Mesothelial cell of epicardium (in vitro differentiated cells): ENCODE data around the gene ADAMTSL2. TPM values are rescaled to one million over a fixed set of nuclear protein-coding genes. Genes with fewer than 3 reads are reported as not detected.

Experiments used
- DNase-seq, 2 experiments: peaks; one replicate each; pipeline ENCODE4 v3.0.0; 2021; ENCODE audit warnings: low spot score in 2 of 2; ENCODE audit not compliant: unreplicated experiment in 2 of 2
- H3K27ac Mint-ChIP-seq: 2 replicates; pipeline ENCODE4 v1.8.0; 2021; ENCODE audit warnings: mixed read lengths
- H3K27me3 Mint-ChIP-seq: 2 replicates; pipeline ENCODE4 v1.8.0; 2021; ENCODE audit warnings: low read depth, mixed read lengths
- H3K36me3 Mint-ChIP-seq: 2 replicates; pipeline ENCODE4 v1.8.0; 2021; ENCODE audit warnings: mixed read lengths
- H3K4me1 Mint-ChIP-seq: 2 replicates; pipeline ENCODE4 v1.8.0; 2021; ENCODE audit warnings: mixed read lengths
- H3K4me3 Mint-ChIP-seq: 2 replicates; pipeline ENCODE4 v1.8.0; 2021; ENCODE audit warnings: mild to moderate bottlenecking, moderate library complexity, mixed read lengths
- H3K9me3 Mint-ChIP-seq: 2 replicates; pipeline ENCODE4 v1.8.0; 2021; ENCODE audit warnings: mixed read lengths
- total RNA-seq: library from RNA; stranded (reverse); gene quantifications from 3 replicates; pipeline ENCODE4 v1.2.1, GENCODE V29; 2021
- TF ChIP-seq, protein P1 (sequence below): fragments of 200-600 bp; sonication (generic); IDR thresholded peaks from one replicate; pipeline ENCODE4 v1.5.0; 2021; ENCODE audit warnings: antibody characterized with exemption; ENCODE audit not compliant: unreplicated experiment

Gene ADAMTSL2
- total RNA-seq, 1 donor from 2014 or later: 6.5 TPM

DNA sequence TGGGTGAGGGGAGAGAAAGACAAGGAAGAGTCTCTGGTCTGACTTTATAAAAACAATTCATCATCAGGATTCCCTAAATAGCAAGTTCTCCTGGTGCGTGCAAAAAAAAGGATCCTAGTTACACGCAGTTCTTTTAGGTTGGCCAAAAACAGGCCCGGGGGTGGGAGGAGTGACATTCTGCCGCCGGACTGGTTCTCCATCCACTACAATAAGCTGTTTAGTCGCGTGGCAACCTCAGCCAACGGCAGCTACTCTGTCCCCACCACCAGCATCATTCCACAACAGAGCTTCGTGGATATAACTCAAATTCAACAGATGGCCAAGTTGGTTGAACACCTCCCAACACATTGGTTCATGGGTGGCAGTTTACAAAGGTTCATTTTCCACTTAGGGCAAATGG is 77.5 kb downstream of the ADAMTSL2 start:
- Mint-ChIP-seq H3K27me3 (peaks cover 88% of the 10 kb centered on the region), H3K4me1 (no peaks in the 10 kb centered on the region), H3K27ac (no peak overlapping the region), H3K36me3 (no peaks in the 10 kb centered on the region), H3K4me3 (no peak overlapping the region), H3K9me3 (no peaks in the 10 kb centered on the region)
- TF ChIP-seq, protein P1, sequence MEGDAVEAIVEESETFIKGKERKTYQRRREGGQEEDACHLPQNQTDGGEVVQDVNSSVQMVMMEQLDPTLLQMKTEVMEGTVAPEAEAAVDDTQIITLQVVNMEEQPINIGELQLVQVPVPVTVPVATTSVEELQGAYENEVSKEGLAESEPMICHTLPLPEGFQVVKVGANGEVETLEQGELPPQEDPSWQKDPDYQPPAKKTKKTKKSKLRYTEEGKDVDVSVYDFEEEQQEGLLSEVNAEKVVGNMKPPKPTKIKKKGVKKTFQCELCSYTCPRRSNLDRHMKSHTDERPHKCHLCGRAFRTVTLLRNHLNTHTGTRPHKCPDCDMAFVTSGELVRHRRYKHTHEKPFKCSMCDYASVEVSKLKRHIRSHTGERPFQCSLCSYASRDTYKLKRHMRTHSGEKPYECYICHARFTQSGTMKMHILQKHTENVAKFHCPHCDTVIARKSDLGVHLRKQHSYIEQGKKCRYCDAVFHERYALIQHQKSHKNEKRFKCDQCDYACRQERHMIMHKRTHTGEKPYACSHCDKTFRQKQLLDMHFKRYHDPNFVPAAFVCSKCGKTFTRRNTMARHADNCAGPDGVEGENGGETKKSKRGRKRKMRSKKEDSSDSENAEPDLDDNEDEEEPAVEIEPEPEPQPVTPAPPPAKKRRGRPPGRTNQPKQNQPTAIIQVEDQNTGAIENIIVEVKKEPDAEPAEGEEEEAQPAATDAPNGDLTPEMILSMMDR: no peak
- no peak for DNase-seq

DNA sequence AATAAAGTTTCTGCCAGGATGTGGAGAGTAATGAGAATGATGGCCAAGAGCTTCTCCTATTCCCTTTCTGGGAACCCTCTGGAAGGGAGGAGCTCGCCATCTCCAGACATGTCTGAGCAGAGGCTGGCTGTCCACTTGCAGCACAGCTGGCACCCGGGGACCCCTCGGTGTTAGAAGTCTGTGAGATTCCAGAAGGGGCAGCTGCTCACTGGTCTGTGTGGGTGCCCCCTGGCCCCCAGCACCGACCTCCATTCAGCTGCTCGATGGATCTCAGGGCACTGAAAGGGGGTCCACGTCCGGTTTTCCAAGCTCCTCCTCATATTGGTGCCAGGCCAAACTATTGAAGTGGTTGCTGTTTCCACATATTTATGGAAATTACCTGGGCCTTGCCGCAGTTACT is 78.3 kb downstream of the ADAMTSL2 start:
- Mint-ChIP-seq H3K4me3 (no peak overlapping the region), H3K9me3 (no peaks in the 10 kb centered on the region), H3K4me1 (no peaks in the 10 kb centered on the region), H3K36me3 (no peaks in the 10 kb centered on the region), H3K27ac (no peak overlapping the region), H3K27me3 (peaks cover 88% of the 10 kb centered on the region)
- no peak for DNase-seq
- TF ChIP-seq, protein P1: no peak

DNA sequence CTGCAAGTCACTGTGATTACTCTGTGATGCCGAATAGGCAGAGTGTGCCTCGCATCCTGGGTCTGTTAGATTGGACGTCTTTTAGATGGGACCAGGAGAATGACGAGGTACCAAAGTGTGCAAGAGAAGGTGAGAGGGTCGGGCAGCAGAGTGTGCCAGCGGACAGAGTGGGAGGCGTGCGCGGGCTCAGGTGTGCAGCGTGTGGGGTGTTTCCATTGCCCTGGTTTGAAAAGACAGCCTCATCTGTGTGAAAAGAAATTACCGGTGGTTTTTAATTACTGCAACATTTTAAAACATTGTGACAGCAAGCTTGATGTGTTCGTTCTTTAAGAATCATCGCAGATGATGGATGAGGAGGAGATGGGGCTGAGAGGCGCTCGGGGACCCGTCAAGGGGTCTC is 78.9 kb downstream of the ADAMTSL2 start:
- DNase-seq: no peak
- Mint-ChIP-seq H3K4me3 (no peak overlapping the region), H3K27ac (no peak overlapping the region), H3K27me3 (peaks cover 88% of the 10 kb centered on the region), H3K4me1 (no peaks in the 10 kb centered on the region), H3K36me3 (no peaks in the 10 kb centered on the region), H3K9me3 (no peaks in the 10 kb centered on the region)
- TF ChIP-seq, protein P1: no peak

DNA sequence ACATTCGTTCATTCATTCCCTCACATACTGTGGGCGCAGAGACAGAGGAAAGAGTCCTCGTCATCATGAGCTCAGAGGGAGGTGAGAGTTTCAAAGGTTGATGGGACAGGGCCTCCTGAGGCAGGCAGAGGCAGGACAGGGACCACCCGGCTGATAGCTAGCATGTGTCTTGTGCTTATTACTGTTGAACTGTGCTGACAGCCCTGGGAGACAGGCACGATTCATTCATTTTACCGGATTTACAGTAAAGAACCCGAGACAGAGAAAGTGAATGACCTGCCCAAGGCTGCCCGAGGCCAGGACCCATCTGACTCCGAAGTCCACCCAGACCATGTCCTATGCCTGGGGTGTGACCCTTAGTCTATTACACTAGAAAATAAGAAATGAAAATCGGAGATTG is 79.6 kb downstream of the ADAMTSL2 start:
- peaks cover 89% of the 10 kb centered on the region for H3K27me3 Mint-ChIP-seq
- H3K4me3 Mint-ChIP-seq: no peak overlapping the region
- H3K4me1 Mint-ChIP-seq: no peaks in the 10 kb centered on the region
- no peaks in the 10 kb centered on the region for H3K9me3 Mint-ChIP-seq
- H3K36me3 Mint-ChIP-seq: no peaks in the 10 kb centered on the region
- H3K27ac Mint-ChIP-seq: no peak overlapping the region
- TF ChIP-seq, protein P1: no peak
- no peak for DNase-seq

DNA sequence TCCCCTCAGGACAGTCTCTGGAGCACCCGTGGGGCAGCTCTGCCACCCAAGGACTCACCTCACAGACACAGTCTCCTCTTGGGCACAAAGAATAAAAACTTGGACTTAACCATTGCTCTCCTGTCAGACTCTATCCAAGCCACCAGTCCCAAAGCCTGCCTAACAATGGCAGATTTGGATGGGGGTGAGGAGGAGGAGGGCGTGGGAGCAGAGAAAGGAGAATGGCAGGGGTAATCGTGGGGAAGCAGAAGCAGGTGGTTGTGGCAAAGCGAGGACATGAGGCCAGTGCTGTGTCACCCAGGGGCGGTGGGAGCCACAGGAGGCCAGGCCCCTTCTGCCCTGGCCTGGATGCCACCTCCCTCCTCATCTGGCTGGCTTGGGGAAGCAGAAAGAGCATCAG is 80.2 kb downstream of the ADAMTSL2 start:
- Mint-ChIP-seq H3K27ac (no peak overlapping the region), H3K4me1 (no peaks in the 10 kb centered on the region), H3K36me3 (no peaks in the 10 kb centered on the region), H3K9me3 (no peaks in the 10 kb centered on the region), H3K27me3 (peaks cover 90% of the 10 kb centered on the region), H3K4me3 (no peak overlapping the region)
- no peak for DNase-seq
- TF ChIP-seq, protein P1: no peak

DNA sequence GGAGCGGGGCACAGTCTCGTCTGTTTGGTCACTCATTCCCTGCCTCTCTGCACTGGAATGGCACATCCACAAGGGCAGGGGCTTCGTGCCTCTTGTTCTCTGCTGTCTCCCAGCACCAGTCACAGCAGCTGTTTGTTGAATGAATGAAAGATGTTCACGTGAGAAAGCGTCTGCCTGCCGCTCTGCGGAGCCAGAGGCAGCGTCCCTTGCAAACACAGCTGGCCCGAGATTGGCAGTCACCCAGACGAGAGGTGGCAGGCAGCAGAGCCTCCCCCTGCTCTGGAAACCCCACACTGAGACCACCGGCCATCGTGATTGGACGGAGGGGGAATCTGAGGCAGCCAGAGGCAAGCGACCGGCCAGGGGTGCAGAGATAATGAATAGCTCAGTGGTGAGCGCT is 80.7 kb downstream of the ADAMTSL2 start:
- H3K4me3 Mint-ChIP-seq: no peak overlapping the region
- H3K4me1 Mint-ChIP-seq: no peaks in the 10 kb centered on the region
- TF ChIP-seq, protein P1: no peak

More for the DNA sequence above, 80.7 kb downstream of the ADAMTSL2 start:
- Mint-ChIP-seq H3K27ac (no peak overlapping the region), H3K9me3 (no peaks in the 10 kb centered on the region), H3K36me3 (no peaks in the 10 kb centered on the region), H3K27me3 (peaks cover 90% of the 10 kb centered on the region)
- no peak for DNase-seq
